Lung (tissue), 12 donors: ENCODE measurements around the gene NOP10. TPM values are rescaled to one million over a fixed set of nuclear protein-coding genes. Genes with fewer than 3 reads are reported as not detected.

ENCODE experiments used
- ATAC-seq: fragments of 200-7000 bp; cut with Tn5 transposase; one replicate; pipeline ENCODE4 v1.9.1; 2020; ENCODE audit warnings: moderate number of reproducible peaks; ENCODE audit not compliant: insufficient read depth, low FRiP score
- DNase-seq, 3 donors: peaks; one replicate each; pipeline ENCODE4 v3.0.0-alpha.2; 2013 to 2017
- H3K27ac ChIP-seq, 2 donors: one replicate each; pipeline ENCODE4 v1.5.1; 2013; ENCODE audit warnings: mild to moderate bottlenecking in 2 of 2, moderate library complexity in 2 of 2, control low read depth in 1 of 2, inconsistent platforms in 1 of 2, low read depth in 1 of 2, low read length in 1 of 2
- H3K27me3 ChIP-seq, 3 donors: one replicate each; pipeline ENCODE4 v1.5.1; 2013; ENCODE audit warnings: low read length in 2 of 3; ENCODE audit not compliant: control insufficient read depth in 3 of 3, insufficient read depth in 3 of 3
- H3K36me3 ChIP-seq, 4 donors: one replicate each; pipeline ENCODE4 v1.5.1; 2013; ENCODE audit warnings: low read length in 4 of 4, mild to moderate bottlenecking in 1 of 4, moderate library complexity in 1 of 4; ENCODE audit not compliant: control insufficient read depth in 4 of 4, insufficient read depth in 4 of 4
- H3K4me1 ChIP-seq, 5 donors: one replicate each; pipeline ENCODE4 v1.5.1; 2013; ENCODE audit warnings: low read length in 5 of 5, mild to moderate bottlenecking in 2 of 5, moderate library complexity in 1 of 5; ENCODE audit not compliant: control insufficient read depth in 5 of 5, insufficient read depth in 5 of 5
- H3K4me3 ChIP-seq: one replicate; pipeline ENCODE4 v1.5.1; 2013; ENCODE audit warnings: mild to moderate bottlenecking, control low read depth, moderate library complexity
- H3K9ac ChIP-seq, 2 donors: one replicate each; pipeline ENCODE4 v1.5.1; 2013; ENCODE audit warnings: low read length in 2 of 2, control low read depth in 1 of 2; ENCODE audit not compliant: insufficient read depth in 1 of 2
- H3K9me3 ChIP-seq, 4 donors: one replicate each; pipeline ENCODE4 v1.5.1; 2013; ENCODE audit warnings: low read length in 3 of 4, mild to moderate bottlenecking in 1 of 4, moderate library complexity in 1 of 4; ENCODE audit not compliant: control insufficient read depth in 4 of 4, insufficient read depth in 3 of 4
- WGBS, 2 donors: extraction: QIAGEN DNeasy Blood & Tissue Kit; methylation state at CpG; one replicate each; pipeline ENCODE4 v1.1.7; 2013; 5-methylcytosine and 5-hydroxymethylcytosine counted together
- polyA plus RNA-seq, 2 donors: library from polyadenylated mRNA; stranded (reverse); fragments of 200-250 nt; gene quantifications; one replicate each; pipeline ENCODE4 v1.2.1, GENCODE V29; 2013
- total RNA-seq, 2 donors: library from RNA; depleted of rRNA in 1 of 2; stranded (reverse); fragments of >200 nt in 1 of 2; gene quantifications; one replicate each; pipeline ENCODE4 v1.2.1, GENCODE V29; 2014 to 2021
- TF ChIP-seq, protein P1 (sequence below): IDR thresholded peaks from 2 replicates; pipeline ENCODE4 v1.5.1; 2012; ENCODE audit warnings: mild to moderate bottlenecking; ENCODE audit errors: control extremely low read depth, extremely low read depth
- donor health status: control.
- donor health status: control.
- donor health status: Bipolar disorder and iron deficiency.
- donor health status: healthy.
- donor health status: DM: yes; HTN: yes; CAD: no.

NOP10 gene
- total and polyA plus RNA-seq, 4 donors = 103 to 509 (median 233) TPM

DNA sequence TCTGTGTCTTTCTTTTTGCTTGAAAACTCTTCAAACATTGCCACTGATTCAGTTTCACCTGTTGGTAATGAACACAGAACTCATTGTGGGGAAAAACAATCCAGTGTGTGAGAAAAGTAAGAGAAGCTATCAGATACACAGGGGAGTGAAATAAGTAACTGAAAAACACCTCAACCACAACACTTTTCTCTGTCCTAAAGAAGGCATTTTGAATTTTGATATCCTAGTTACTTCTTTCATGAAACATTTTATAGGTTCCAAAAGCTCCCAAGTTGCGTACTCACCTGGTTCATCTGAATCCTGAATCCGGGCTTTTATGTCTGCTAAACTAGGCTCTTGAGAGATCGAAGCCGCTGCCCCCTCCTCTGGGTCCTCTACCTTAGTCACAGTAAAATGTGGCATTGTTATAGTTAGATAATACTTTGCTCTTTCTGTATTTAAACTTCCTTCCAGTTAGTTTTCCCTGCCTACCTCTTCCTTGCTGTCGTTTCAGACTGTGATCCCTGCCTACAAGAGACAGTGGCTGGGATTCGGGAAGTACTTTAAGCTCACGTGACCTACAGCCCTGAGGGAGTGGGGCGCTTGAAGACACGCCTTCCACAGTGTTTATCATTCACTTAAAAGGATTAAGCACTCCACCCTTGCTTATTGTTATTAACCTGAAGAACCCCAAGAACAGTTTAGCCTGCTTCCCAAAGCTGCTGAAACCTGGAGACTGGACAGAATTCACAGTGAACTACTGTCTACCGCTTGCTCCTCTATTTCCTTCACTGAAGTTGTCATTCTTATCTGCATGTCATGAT lies 24.5 kb downstream of the NOP10 start:
- Histone ChIP-seq H3K27me3 (no peaks in the 10 kb centered on the region), H3K27ac (peak overlapping the region; percentile 70 to 71), H3K4me3 (peak overlapping the region; percentile 58), H3K9me3 (no peaks in the 10 kb centered on the region), H3K9ac (peak overlapping the region; percentile 54 to 65), H3K36me3 (peaks cover 0 to 4% (median 0%) of the 10 kb centered on the region in 4 donors), H3K4me1 (peaks cover 0 to 9% (median 2%) of the 10 kb centered on the region in 5 donors)
- DNase-seq (peak; percentile 63 to 81 (median 78)), ATAC-seq (peak; percentile 93)
- TF ChIP-seq, protein P1, sequence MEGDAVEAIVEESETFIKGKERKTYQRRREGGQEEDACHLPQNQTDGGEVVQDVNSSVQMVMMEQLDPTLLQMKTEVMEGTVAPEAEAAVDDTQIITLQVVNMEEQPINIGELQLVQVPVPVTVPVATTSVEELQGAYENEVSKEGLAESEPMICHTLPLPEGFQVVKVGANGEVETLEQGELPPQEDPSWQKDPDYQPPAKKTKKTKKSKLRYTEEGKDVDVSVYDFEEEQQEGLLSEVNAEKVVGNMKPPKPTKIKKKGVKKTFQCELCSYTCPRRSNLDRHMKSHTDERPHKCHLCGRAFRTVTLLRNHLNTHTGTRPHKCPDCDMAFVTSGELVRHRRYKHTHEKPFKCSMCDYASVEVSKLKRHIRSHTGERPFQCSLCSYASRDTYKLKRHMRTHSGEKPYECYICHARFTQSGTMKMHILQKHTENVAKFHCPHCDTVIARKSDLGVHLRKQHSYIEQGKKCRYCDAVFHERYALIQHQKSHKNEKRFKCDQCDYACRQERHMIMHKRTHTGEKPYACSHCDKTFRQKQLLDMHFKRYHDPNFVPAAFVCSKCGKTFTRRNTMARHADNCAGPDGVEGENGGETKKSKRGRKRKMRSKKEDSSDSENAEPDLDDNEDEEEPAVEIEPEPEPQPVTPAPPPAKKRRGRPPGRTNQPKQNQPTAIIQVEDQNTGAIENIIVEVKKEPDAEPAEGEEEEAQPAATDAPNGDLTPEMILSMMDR = no peak
- WGBS, 2 donors = 1 to 3% methylated on average over 10 of the region's 10 CpGs

DNA sequence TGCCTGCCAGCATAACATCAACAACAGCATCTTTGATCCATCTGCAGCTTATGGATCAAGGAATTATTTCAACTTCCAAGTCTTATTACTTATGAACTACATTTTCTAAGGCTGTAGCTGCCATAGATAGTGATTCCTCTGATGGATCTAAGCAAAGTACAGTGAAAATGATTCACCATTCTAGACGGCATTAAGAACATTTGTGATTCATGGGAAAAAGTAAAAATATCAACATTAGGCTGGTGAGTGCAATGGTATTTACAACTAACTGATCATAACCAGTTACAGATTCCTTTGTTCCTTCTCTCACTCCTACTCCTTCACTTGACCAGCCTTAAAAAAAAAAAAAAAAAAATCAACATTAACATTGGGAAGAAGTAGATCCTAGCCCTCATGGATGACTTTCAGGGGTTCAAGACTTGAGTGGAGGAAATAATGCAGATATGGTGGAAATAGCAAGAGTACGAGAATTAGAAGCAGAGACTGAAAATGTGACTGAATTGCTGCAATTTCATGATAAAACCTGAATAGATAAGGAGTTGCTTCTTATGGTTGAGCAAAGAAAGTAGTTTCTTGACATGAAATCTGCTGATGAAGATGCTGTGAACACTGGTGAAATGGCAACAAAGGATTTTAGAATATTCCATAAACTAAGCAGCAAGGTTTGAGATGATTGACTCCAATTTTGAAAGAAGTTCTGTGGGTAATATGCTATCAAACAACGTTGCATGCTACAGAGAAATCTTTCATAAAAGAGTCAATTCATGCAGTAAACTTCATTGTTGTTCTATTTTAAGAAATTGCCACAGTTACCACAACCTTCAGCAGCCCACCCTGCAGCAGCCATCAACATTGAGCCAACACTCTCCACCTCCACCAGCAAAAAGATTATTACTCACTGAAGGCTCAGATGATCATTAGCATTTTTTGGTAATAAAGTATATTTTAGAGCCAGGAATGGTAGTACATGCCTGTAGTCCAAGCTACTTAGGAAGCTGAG lies 28.1 kb downstream of the NOP10 start:
- H3K27me3 ChIP-seq = no peaks in the 10 kb centered on the region
- H3K27ac ChIP-seq = no peak overlapping the region
- DNase-seq (no peak), ATAC-seq (no peak)
- peaks cover 0 to 4% (median 0%) of the 10 kb centered on the region in 4 donors for H3K36me3 ChIP-seq
- peaks cover 0 to 9% (median 3%) of the 10 kb centered on the region in 5 donors for H3K4me1 ChIP-seq
- H3K9me3 ChIP-seq = peaks cover 0 to 3% (median 0%) of the 10 kb centered on the region in 4 donors
- TF ChIP-seq, protein P1 = no peak
- H3K9ac ChIP-seq = no peak overlapping the region
- 69 to 83% methylated on average over 3 of the region's 3 CpGs for WGBS, 2 donors
- H3K4me3 ChIP-seq = no peak overlapping the region

DNA sequence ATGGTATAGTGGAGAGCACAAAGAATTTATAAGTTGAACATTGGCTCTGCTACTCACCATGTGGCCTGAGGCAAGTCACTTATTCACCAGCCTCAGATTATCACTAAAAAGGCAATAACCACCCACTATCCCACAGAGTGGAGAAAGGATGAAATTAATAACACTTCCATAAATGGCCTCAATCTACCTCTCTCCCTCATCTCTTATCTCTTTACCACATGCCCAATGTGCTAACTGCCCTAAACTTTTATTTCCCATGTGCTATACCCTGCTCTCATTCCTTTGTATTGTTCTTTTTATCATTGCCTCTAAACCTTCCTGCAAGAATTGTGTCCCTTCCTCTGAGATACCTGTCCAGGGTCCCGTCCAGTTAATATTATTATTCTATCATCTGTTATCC lies 31.4 kb downstream of the NOP10 start:
- Histone ChIP-seq H3K36me3 (peaks cover 0 to 4% (median under 1%) of the 10 kb centered on the region in 4 donors), H3K27ac (no peak overlapping the region), H3K4me1 (peaks cover 0 to 4% (median 0%) of the 10 kb centered on the region in 5 donors), H3K9ac (no peak overlapping the region), H3K27me3 (no peaks in the 10 kb centered on the region), H3K4me3 (no peak overlapping the region), H3K9me3 (peaks cover 0 to 3% (median 0%) of the 10 kb centered on the region in 4 donors)
- 91 to 93% methylated on average over 1 of the region's 1 CpG for WGBS, 2 donors
- ATAC-seq (no peak), DNase-seq (no peak)
- TF ChIP-seq, protein P1 = no peak
